Measurements from ENCODE around the gene RBMS2.
"Not testable (repeated sequence)": the region's sequence is repeated elsewhere in the genome, so short reads cannot be mapped to it uniquely, and the experiment has no call there.

- not testable (repeated sequence) for TF ChIP-seq CTCF, POLR2A (IDR thresholded peaks at IDR 0.05)
Observed at GRCh38 chr12:56577248-56577647, 55.6 kb downstream of the RBMS2 start.
